Right ventricle myocardium inferior (tissue), 1 donor: ENCODE measurements around the gene TIAM2. TPM values are rescaled to one million over a fixed set of nuclear protein-coding genes. Genes with fewer than 3 reads are reported as not detected.

ENCODE experiments used
- ATAC-seq: fragments of 200-7000 bp; cut with Tn5 transposase; one replicate; pipeline ENCODE4 v1.9.1; 2020; ENCODE audit warnings: mild to moderate bottlenecking, moderate library complexity
- DNase-seq: peaks from one replicate; pipeline ENCODE4 v3.0.0; 2021; ENCODE audit errors: missing footprints
- intact Hi-C: fragments of 100-400 bp; cut with DNase I; formaldehyde crosslinking; loops from one replicate; pipeline ENCODE4 v1.11.0; 2022
- total RNA-seq: library from RNA; stranded (reverse); fragmentation: NEBNext Ultra II Directional; extraction: Animal tissue kit (Norgen Biotek cat#: 25700); gene quantifications from one replicate; pipeline ENCODE4 v1.2.1, GENCODE V29; 2021
- donor health status: DM: no; HTN: yes; CAD: no; lungs with severe emphysema.

Gene TIAM2
- total RNA-seq, 1 donor from 2014 or later, result 11.1 TPM

DNA sequence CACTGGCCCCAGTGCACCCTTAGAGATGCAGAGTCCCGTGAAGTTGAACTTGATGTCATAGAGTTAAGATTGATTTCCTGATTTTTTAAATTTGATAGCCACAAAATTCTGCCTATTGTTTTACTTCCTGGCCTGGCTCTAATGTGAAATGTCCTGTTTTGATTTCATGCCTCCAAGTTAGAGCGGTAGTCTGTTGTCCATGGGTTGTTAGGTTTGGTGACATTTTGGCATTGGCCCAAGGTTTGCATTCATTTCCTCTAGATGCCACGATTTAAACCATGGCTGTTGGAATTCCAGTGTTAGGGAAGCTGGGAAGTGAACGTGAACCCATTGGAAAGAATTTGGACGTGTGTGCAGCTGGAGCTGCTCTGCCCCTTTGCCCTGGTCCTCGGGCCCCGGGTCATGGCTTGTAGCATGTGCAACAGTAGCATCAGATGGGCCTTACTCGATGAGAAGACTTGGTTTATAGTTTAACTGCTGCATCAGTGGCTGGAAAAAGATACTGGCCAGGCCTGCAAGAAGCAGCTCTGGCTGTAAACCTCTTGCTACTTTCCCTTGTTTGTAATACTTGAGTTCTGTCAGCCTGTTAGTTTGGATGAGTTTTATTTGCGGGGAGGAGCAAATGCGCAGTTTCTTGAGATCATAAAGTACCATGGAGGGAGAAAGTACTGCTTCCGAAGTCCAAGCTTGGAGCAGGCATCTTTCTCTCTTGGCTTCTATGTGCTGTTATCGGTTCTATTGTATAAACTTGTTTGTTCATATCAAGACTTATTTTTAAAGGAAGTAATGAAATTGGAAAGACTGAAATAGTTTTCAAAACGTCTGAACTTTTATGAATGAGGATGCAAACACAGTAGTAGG is 147.3 kb downstream of the TIAM2 start:
- intact Hi-C loops, result no loop called here
- ATAC-seq (no peak), DNase-seq (no peak)

DNA sequence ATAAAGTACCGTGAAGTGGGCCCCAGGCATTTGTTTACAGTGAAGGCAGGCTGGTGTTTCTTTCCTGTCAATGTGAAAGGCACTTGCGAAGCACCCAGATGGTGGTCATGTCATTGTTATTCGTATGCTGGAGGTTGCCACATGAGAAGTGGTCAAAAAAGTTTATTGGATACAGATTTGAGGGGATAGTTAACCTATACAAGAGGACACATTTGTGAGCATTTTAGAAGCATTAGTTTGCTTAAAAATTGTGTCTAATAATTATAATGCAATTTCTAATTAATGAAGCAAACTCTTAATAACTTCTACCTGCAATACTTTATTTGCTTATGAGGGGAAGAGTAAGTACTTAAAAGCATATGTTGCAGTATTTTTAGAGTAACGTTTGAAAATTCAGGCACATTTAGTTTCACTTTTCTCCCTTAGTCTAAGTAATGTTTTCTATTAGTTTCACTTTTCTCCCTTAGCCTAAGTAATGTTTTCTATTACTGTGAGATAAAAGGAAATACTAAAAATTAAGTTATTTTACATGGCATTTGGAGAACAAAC is 148.0 kb downstream of the TIAM2 start:
- intact Hi-C loops, result no loop called here

DNA sequence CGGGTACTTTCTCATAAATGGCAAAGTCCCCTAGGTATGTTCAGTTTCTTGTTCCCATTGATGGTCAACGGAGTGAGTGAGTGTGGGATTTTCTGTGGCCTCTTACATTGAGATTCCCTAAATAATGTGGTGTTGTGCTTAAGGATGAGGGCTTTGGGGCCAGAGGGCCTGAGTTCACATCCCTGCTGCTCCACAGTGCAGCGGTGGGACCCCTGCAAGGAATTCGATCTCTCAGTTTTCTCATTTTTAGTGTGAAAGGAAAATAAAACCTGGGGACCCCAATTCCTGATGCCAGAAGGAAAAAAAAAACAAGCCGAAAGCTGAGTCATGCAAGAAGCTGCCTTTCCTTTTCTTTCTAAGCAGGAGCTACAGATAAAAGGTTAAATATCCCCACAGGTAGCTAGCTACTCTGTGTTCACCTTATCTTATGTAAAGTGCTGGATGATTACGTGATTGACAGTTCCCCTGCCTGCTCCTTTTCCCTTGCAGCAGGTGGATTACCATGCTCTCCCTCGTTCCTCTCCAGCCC is 148.5 kb downstream of the TIAM2 start:
- no peak for DNase-seq
- ATAC-seq, result no peak
- intact Hi-C loops, result no loop called here

More for the DNA sequence above, 148.0 kb downstream of the TIAM2 start:
- no peak for ATAC-seq
- no peak for DNase-seq

DNA sequence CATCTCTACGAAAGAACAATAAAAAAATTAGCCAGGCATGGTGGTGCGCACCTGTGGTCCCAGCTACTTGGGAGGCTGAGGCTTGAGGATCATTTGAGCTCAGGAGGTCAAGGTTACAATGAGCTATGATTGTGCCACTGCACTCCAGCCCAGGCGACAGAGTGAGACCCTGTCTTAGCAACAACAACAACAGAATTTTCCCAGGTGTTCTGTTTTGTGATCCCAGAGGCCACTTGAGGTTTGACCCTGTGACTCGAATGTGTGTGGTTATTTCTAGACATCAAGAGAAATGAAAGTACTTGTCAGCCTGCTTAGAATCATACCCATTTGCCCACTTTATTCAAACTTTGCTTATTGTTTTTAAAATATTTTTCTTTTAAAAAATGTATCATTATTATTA is 151.1 kb downstream of the TIAM2 start:
- ATAC-seq (no peak), DNase-seq (no peak)
- intact Hi-C loops, result no loop called here

DNA sequence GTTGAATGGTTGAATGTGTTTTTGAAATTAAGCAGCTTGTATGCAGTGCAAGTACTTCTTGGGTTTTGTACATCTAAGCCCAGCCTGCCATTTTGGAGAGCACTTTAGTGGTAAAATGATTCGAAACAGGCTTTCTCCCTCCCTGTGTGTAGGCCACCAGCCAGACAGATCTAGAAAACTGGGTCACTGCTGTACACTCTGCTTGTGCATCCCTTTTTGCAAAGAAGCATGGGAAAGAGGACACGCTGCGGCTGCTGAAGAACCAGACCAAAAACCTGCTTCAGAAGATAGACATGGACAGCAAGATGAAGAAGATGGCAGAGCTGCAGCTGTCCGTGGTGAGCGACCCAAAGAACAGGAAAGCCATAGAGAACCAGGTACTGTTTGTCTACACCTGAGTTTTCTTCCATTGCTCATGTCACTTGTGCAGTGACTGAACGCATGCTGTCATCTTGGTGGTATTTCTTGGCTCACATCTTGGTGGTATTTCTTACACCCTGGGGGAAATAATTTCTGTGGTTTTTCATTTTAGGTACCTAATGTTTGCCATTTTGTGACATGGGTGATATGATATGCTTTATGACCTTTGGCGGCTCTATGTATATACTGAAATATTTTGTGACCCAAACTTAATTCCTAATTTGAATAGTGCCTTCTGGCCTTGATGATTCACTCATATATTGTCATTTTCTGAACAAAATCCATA is 153.0 kb downstream of the TIAM2 start:
- intact Hi-C loops, result no loop called here
- ATAC-seq (no peak), DNase-seq (no peak)

DNA sequence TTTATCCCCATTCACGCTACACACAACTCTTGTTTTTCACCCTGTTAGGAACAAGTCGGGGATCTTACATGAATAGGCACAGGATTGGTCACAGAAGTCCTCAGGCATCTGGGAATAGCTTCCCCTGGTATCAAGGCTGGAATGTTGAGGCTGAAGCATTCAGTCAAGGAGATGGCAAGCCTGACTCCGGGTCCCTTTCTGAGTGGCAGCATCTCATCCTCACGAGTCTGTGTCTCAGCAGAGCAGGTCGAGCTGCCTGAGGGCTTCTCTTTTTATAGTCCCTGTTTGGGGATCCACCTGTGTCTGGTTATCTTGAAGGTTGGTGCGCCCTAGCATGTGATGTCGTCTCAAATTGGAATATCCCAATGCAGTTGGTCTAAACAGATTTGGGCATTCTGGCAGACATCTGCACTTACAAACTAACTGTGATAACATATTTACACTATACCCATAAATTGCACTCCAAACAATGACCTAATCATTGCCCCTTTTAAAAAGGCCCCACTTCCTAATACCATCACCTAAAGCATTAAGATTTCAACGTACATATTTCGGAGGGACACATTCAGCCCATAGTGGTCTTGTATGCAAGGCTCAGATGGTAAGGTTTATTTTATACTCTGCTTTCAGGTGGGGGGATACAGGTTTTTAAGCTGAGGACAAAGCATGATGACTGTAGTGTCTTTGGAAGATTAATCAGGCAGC is 156.0 kb downstream of the TIAM2 start:
- no peak for ATAC-seq
- intact Hi-C loops, result no loop called here
- no peak for DNase-seq

DNA sequence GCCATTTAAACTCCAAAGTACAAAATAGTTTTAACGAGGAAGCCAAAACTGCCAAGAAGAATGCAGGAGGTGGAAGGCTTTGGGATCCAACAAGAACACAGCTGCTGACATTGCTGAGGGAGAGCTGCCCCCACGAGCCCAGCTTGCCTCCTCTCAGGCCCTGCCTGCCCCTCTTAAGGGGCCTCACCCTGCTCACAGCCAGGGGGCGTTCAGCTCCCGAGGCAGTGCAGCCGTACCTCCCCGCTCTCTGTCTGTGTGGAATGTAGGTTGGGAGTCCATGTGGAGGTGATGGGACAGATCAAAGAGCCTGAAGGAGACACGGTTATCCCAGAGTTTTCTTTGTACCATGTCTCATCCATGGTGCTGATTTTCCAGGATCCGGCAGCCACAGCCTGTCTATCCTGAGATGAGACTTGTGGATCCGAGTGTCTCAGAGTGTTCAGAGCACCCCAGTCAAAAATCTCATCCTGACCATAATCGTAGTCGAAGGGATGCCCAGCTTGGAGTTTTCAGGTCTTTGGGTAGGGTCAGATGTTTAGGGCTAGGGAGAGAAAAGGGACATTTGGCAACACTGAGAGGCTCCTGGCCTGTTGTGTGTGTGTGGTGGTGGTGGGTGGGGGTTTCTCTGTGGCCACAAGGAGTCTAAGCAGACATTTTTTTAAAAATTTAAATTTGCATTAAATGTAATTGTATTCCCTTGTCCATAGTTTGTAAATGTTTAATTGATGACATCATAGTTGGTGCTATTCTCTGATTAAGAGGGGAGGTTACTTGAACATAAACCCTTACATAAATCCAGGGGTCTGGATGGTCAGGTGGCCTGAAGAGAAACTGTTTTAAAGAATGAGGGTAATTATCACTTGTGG is 157.3 kb downstream of the TIAM2 start:
- DNase-seq, result no peak
- no peak for ATAC-seq
- intact Hi-C loops, result no loop called here

DNA sequence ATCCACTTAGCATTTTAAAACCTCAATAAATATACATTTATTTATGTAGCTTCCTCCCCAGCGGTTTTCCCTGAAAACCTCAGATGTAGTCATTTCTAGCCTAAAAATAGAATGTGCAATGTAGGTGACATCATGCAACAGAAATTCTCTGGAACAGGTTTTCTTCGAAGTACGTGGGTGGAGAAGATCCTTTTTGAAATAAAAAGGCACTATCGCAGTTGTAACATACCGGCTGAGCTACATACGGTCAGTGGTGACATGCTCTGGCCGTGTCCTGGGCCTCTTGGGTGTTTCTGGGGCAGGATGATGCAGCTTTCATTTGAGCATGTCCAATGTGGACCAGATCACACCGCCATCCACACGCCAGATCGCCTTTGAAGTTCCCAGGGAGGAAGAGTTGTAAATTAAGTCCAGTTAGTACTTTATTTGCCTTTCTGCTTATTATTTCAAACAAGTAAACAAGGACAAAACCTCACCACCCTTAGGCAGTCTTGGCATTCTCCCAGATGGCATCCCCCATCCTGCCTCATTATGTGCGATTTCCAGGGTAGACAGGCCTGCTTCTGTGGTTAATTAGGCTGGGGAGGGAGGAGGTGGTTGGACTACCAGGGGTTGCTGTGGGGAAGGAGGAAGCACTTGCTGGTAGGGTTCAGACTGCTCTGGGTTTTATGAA is 159.2 kb downstream of the TIAM2 start:
- no peak for ATAC-seq

DNA sequence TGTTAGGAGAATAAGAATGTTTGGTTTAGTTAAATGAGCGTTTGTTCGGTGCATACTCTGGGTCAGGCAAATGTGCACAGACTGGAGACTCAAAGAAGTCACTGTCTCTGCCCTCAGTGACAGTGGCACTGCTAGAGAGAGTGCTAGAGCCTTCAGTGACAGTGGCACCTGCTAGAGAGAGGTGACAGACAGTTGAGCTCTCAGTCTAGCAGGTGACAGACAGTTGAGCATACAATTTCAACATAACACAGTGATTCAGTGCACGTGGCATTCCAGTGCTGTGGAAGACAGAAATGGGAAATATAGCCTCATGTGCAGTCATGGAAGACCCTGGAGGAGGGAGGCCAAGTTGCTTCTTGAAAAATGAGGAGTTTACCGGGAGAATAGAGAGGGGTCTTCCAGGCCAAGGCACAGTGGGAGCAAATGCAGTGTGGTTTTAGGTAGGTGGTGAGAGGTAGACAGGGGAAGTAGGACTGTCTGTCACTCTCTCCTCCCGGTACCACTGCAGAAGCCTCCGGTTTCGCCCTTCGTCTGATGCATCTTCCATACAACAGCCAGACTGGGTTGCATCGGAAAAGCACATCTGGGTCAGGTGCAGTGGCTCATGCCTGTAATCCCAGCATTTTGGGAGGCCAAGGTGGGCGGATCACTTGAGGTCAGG is 160.8 kb downstream of the TIAM2 start:
- no peak for ATAC-seq
- no peak for DNase-seq
- intact Hi-C loops, result no loop called here

More for the DNA sequence above, 159.2 kb downstream of the TIAM2 start:
- DNase-seq, result no peak
- intact Hi-C loops, result no loop called here

DNA sequence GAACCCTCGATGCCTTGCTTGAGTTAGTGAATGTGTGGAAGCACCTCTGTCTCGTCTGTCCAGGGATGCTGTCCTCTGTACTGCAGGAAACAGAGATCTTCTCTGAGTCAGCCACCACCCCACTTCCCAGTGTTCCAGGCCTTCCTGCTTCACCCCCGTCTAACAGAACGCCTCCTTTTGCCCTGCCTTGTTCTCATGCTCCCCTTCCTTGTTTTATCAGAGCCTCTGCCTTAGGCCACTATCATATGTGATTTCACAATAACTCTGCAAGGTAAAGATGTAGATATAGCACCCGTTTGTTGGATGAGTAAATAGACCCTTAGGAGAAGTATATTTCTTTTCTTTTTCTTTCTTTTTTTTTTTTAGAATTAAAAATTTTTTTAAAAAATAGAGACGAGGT is 162.0 kb downstream of the TIAM2 start:
- intact Hi-C loops, result no loop called here
- no peak for ATAC-seq
- DNase-seq, result no peak

DNA sequence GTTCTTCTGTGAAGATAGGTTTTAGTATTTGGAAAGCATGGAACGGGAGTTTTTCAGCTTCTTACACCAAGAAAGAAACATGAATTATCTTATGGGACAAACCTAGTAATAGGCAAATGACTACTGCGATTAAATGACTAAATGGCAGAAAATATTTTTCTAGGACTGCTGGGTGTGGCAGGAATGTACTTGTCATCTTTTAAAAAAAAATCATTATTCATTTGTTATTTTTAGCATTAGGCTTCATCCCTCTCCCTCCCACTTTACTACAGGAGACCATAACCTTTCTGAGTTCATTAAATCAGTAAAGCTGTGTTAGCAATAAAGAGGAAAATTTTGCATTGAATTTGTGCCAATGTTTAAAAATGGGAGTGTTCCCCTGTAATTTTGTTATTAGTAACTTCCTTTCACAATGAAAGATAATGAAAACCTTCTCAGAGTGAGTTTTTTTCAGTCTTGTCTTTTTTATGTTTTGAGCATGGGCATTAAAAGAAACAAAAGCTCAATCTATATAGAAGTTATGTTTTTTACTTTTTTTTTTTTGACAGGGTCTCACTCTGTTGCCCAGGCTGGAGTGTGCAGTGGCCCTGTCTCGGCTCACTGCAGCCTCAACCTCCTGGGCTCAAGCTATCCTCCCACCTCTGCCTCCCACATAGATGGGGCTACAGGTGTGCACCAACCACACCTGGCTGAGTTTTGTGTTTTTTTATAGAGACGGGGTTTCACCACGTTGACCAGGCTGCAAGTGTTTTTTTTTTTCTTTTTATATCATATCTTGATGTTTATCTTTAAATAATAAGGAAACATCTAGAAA is 163.1 kb downstream of the TIAM2 start:
- ATAC-seq, result no peak
- no peak for DNase-seq
- intact Hi-C loops, result no loop called here

DNA sequence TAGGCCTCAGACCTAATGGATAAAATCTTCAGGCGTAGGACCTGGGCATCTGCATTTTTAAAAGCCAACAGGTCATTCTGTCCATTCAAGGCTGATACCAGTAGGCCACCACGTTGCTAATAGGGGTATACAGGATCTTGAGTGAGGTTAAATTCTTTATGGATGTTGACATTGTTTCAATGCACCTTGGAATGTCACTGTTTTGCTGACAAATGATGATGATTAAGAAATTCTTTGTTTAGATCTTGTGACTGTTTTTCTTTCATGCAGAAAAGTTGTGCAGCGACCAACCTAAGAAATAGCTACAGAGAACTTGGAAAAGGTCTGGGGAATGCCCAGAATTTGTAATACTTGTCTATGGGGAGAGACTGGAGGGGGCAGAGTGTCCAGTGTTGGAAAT is 167.6 kb downstream of the TIAM2 start:
- no peak for DNase-seq
- intact Hi-C loops, result no loop called here
- ATAC-seq, result no peak

DNA sequence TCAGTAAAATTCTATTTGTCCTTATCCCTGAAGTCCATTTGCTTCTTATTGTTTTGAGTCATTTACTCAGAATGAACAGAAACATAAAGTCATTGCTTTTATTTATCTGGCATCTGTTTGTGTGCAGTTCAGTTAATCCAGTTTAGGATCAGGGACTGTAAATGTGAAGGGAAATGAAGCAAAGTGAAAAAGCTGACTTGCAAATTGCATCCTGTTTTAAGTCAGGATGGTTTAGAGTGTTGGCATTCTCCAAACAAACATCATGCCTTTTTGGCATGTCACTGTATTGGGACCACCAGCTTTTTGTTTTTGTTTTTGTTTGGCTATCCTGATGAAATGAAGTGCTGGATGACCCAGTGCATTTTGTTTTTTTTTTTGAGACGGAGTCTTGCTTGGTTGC is 168.5 kb downstream of the TIAM2 start:
- no peak for DNase-seq
- ATAC-seq, result no peak
- intact Hi-C loops, result no loop called here

DNA sequence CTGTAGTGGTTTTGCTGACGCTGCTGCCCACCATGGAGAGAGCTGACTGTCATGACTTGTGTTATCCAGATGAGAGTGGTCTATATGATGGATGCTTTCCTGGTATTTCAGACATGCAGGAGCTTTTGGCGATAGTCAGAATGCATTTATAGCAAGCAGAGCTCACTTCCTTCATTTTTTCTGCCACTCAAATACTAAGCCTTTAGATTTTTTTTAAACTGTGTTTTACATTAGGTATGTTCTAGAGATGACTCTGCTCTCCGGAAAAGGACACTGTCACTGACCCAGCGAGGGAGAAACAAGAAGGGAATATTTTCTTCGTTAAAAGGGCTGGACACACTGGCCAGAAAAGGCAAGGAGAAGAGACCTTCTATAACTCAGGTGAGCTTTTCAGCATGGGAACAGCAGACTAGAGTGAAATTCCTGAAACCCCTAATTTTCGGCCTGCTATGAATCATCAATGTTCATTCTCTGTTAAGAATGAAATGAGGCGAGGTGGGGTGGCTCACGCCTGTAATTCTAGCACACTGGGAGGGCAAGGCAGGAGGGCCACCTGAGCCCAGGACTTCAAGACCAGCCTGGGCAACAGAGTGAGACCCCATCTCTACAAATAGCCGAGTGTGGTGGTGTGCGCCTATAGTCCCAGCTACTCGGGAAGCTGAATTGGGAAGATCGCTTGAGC is 170.1 kb downstream of the TIAM2 start:
- no peak for ATAC-seq
- no peak for DNase-seq
- intact Hi-C loops, result no loop called here

DNA sequence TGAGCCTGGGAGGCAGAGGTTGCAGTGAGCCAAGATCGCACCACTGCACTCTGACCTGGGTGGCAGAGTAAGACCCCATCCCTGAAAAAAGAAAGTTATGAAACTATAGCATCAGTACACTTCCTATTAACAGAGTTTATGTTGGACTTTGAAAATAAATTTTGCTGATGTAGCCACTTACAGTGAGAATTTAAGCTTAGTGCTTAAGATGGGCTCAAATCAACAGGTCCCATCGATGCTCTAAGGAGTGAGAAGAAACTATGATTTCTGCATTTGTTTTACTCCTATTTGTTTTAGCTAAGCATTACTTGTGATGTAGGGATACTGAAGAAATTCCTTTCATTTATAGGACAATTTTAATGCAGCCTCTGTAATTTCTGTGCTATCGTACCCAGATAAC is 175.4 kb downstream of the TIAM2 start:
- ATAC-seq, result no peak
- intact Hi-C loops, result loop anchor here (5.0 kb wide), 2 partner anchors 243 to 493 kb away; no protein-coding TSS in a partner anchor
- no peak for DNase-seq
